SK-N-SH treated with all-trans-retinoic acid at 6 μM for 48 hours (cell line): ENCODE data around the gene FAM98C.
"Not testable (repeated sequence)": the region's sequence is repeated elsewhere in the genome, so short reads cannot be mapped to it uniquely, and the experiment has no call there.

ENCODE experiments used
- ATAC-seq: fragments of 200-7000 bp; cut with Tn5 transposase; 3 replicates; pipeline ENCODE4 v1.9.1; 2020; ENCODE audit warnings: mild to moderate bottlenecking, moderate library complexity
- ARNTL ChIP-seq: fragments of 450-650 bp; formaldehyde crosslinking; IDR thresholded peaks from 2 replicates; pipeline ENCODE4 v1.5.0; 2020; ENCODE audit warnings: low read depth, mild to moderate bottlenecking, moderate library complexity, borderline replicate concordance
- CREB5 ChIP-seq: fragments of 250-450 bp; sonication (Bioruptor Pico); IDR thresholded peaks from 2 replicates; pipeline ENCODE4 v1.5.1; 2020; ENCODE audit warnings: low read depth, mild to moderate bottlenecking, moderate library complexity
- CSDC2 ChIP-seq: fragments of 250-450 bp; sonication (Bioruptor Pico); IDR thresholded peaks from 2 replicates; pipeline ENCODE4 v1.5.0; 2020; ENCODE audit warnings: mild to moderate bottlenecking, moderate library complexity
- CSRNP3 ChIP-seq: fragments of 250-450 bp; sonication (Bioruptor Pico); IDR thresholded peaks from 2 replicates; pipeline ENCODE4 v1.5.1; 2021; ENCODE audit warnings: mild to moderate bottlenecking, moderate library complexity
- ESRRG ChIP-seq: fragments of 250-450 bp; sonication (Bioruptor Pico); IDR thresholded peaks from 2 replicates; pipeline ENCODE4 v1.6.1; 2021; ENCODE audit warnings: mild to moderate bottlenecking
- GLIS3 ChIP-seq: fragments of 250-450 bp; sonication (Bioruptor Pico); IDR thresholded peaks from 2 replicates; pipeline ENCODE4 v1.5.0; 2020; ENCODE audit warnings: mild to moderate bottlenecking, moderate library complexity
- ISL1 ChIP-seq: fragments of 250-450 bp; sonication (Bioruptor Pico); IDR thresholded peaks from 2 replicates; pipeline ENCODE4 v2.1.2; 2022; ENCODE audit warnings: mild to moderate bottlenecking, moderate library complexity
- OSR1 ChIP-seq: fragments of 250-450 bp; sonication (Bioruptor Pico); IDR thresholded peaks from 2 replicates; pipeline ENCODE4 v1.8.0; 2022; ENCODE audit warnings: moderate library complexity, mild to moderate bottlenecking, inconsistent platforms
- PPARA ChIP-seq: fragments of 250-450 bp; sonication (Bioruptor Pico); IDR thresholded peaks from 2 replicates; pipeline ENCODE4 v1.5.0; 2020; ENCODE audit warnings: mild to moderate bottlenecking, borderline replicate concordance
- RARB ChIP-seq: fragments of 250-450 bp; sonication (Bioruptor Pico); IDR thresholded peaks from 2 replicates; pipeline ENCODE4 v1.8.0; 2021; ENCODE audit warnings: mild to moderate bottlenecking, moderate library complexity
- SNAI2 ChIP-seq: fragments of 250-450 bp; sonication (Bioruptor Pico); IDR thresholded peaks from 2 replicates; pipeline ENCODE4 v1.5.0; 2020; ENCODE audit warnings: mild to moderate bottlenecking, moderate library complexity
- TCF4 ChIP-seq: fragments of 250-450 bp; sonication (Bioruptor Pico); IDR thresholded peaks from 2 replicates; pipeline ENCODE4 v1.8.0; 2021; ENCODE audit warnings: mild to moderate bottlenecking, moderate library complexity, borderline replicate concordance
- TSHZ2 ChIP-seq: fragments of 250-450 bp; sonication (Bioruptor Pico); IDR thresholded peaks from 2 replicates; pipeline ENCODE4 v1.5.0; 2020; ENCODE audit warnings: mild to moderate bottlenecking, moderate library complexity
- ZFP3 ChIP-seq: fragments of 250-450 bp; sonication (Bioruptor Pico); IDR thresholded peaks from 2 replicates; pipeline ENCODE4 v1.5.0; 2020; ENCODE audit warnings: mild to moderate bottlenecking, moderate library complexity
- ZFP30 ChIP-seq: fragments of 450-650 bp; formaldehyde crosslinking; IDR thresholded peaks from 2 replicates; pipeline ENCODE4 v1.5.0; 2022; ENCODE audit warnings: mild to moderate bottlenecking, moderate library complexity
- ZNF565 ChIP-seq: fragments of 450-650 bp; formaldehyde crosslinking; conservative IDR thresholded peaks from 2 replicates; pipeline ENCODE4 v1.5.0; 2020; ENCODE audit warnings: low read depth, mild to moderate bottlenecking, moderate library complexity
- ZNF70 ChIP-seq: fragments of 450-650 bp; formaldehyde crosslinking; IDR thresholded peaks from 2 replicates; pipeline ENCODE4 v1.5.0; 2020; ENCODE audit warnings: mild to moderate bottlenecking, moderate library complexity
- TF ChIP-seq, protein P1 (sequence below): fragments of 250-450 bp; sonication (Bioruptor Pico); IDR thresholded peaks from 2 replicates; pipeline ENCODE4 v1.8.0; 2021; ENCODE audit warnings: low read depth, mild to moderate bottlenecking, moderate library complexity, borderline replicate concordance
- TF ChIP-seq, protein P2 (sequence below): fragments of 250-450 bp; sonication (Bioruptor Pico); IDR thresholded peaks from 2 replicates; pipeline ENCODE4 v1.8.0; 2020; ENCODE audit warnings: mild to moderate bottlenecking, moderate library complexity, borderline replicate concordance

The FAM98C gene

GRCh38 chr19:38362076-38362945 lies 40.6 kb upstream of the FAM98C start:
- peak; percentile 71 for ATAC-seq

GRCh38 chr19:38362946-38363688 lies 39.8 kb upstream of the FAM98C start:
- ATAC-seq = not testable (repeated sequence)

More at GRCh38 chr19:38362076-38362945, 40.6 kb upstream of the FAM98C start:
- TF ChIP-seq ZNF70 (CRISPR knock-in tag) (peak; percentile 36; the same call in 1 of the 2 replicates), ESRRG (CRISPR knock-in tag) (0 out of 2 replicates have a peak, but pooled peaks have one; percentile 31), ZFP30 (CRISPR knock-in tag) (no peak)
- TF ChIP-seq, all 23 proteins: peak for 2

DNA sequence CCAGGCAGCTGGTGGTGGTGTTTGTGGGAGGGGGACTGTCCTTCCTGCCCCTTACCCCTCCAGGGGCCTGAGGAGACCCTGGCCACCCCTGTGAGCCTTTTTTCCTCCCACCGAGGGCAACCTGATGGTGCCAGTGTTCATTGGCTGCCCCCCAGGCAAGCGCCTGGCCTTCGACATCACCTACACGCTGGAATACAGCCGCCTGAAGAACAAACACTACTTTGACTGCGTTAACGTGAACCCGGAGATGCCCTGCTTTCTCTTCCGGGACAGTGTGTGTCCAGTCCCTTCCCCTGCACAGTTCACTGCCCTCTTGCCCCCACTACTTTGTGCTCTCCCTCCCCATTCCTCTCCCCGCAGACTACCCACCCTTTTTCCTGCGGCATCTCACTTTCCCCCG lies 35.9 kb upstream of the FAM98C start:
- ATAC-seq = no peak
- TF ChIP-seq, protein P1, sequence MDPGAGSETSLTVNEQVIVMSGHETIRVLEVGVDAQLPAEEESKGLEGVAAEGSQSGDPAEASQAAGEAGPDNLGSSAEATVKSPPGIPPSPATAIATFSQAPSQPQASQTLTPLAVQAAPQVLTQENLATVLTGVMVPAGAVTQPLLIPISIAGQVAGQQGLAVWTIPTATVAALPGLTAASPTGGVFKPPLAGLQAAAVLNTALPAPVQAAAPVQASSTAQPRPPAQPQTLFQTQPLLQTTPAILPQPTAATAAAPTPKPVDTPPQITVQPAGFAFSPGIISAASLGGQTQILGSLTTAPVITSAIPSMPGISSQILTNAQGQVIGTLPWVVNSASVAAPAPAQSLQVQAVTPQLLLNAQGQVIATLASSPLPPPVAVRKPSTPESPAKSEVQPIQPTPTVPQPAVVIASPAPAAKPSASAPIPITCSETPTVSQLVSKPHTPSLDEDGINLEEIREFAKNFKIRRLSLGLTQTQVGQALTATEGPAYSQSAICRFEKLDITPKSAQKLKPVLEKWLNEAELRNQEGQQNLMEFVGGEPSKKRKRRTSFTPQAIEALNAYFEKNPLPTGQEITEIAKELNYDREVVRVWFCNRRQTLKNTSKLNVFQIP = no peak
- no peak for TF ChIP-seq ARNTL
- no peak for TF ChIP-seq CSRNP3 (CRISPR knock-in tag)
- TF ChIP-seq TCF4 (CRISPR knock-in tag) = no peak
- no peak for TF ChIP-seq PPARA
- TF ChIP-seq GLIS3 = no peak
- TF ChIP-seq TSHZ2 (CRISPR knock-in tag) = no peak
- TF ChIP-seq RARB = no peak
- no peak for TF ChIP-seq SNAI2 (CRISPR knock-in tag)
- TF ChIP-seq ZNF565 (CRISPR knock-in tag) = no peak
- no peak for TF ChIP-seq ZFP30 (CRISPR knock-in tag)
- no peak for TF ChIP-seq OSR1
- no peak for TF ChIP-seq CREB5 (CRISPR knock-in tag)
- TF ChIP-seq CSDC2 (CRISPR knock-in tag) = no peak
- TF ChIP-seq ZFP3 (CRISPR knock-in tag) = no peak
- no peak for TF ChIP-seq ISL1 (CRISPR knock-in tag)
- TF ChIP-seq, protein P2, sequence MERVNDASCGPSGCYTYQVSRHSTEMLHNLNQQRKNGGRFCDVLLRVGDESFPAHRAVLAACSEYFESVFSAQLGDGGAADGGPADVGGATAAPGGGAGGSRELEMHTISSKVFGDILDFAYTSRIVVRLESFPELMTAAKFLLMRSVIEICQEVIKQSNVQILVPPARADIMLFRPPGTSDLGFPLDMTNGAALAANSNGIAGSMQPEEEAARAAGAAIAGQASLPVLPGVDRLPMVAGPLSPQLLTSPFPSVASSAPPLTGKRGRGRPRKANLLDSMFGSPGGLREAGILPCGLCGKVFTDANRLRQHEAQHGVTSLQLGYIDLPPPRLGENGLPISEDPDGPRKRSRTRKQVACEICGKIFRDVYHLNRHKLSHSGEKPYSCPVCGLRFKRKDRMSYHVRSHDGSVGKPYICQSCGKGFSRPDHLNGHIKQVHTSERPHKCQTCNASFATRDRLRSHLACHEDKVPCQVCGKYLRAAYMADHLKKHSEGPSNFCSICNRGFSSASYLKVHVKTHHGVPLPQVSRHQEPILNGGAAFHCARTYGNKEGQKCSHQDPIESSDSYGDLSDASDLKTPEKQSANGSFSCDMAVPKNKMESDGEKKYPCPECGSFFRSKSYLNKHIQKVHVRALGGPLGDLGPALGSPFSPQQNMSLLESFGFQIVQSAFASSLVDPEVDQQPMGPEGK (CRISPR knock-in tag) = no peak
